A673 (cell line): ENCODE measurements around the gene SLC7A6.

Experiments
- CTCF ChIP-seq: fragments of 300-800, 200-600 bp; sonication (generic); conservative IDR thresholded peaks from 2 replicates; pipeline ENCODE4 v1.5.1; 2017; ENCODE audit warnings: low read depth, mild to moderate bottlenecking, antibody characterized with exemption, low read length, moderate library complexity, mixed read lengths
- EZH2 ChIP-seq: fragments of 200-600 bp; sonication (generic); IDR thresholded peaks from 2 replicates; pipeline ENCODE4 v1.6.1; 2017; ENCODE audit warnings: borderline replicate concordance, low read depth, mild to moderate bottlenecking, mixed read lengths, antibody characterized with exemption, low read length; ENCODE audit not compliant: poor library complexity, severe bottlenecking

- TF ChIP-seq CTCF (no peak), EZH2 (no peak)
Observed at GRCh38 chr16:68324780-68325357, 60.5 kb downstream of the SLC7A6 start.
